NCI-H1105 treated with DMSO at 0.1 percent for 48 hours (cell line): Measurements from ENCODE around the gene TCAF1.
"Not testable (repeated sequence)": the region's sequence is repeated elsewhere in the genome, so short reads cannot be mapped to it uniquely, and the experiment has no call there.

Source experiments
- DNase-seq: peaks from one replicate; lab custom pipeline; 2025; lab: John Stamatoyannopoulos, UW

The TCAF1 gene

DNA sequence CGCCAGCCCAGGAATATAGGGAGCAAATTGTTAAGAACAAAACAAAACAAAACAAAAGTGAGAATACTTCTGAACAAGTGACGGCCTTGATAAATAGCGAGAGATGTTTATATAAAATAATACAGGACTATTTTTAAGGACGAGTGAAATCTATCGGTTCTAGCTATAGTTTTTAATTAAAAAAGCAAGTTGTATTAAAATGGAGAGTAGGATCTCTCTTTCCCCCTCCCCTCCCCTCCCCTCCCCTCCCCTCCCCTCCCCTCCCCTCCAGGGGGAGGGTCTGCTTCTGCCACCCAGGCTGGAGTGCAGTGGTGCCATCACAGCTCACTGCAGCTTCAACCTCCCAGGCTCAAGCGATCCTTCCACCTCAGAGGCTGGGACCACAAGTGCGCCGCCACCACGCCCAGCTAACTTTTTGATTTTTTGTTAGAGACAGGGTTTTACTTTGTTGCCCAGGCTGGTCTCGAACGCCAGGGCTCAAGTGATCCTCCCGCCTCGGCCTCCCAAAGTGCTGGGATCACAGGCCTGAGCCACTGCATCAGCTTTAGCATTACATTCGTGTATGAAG, 440 bp upstream of the TCAF1 start:
- DNase-seq, result no peak

DNA sequence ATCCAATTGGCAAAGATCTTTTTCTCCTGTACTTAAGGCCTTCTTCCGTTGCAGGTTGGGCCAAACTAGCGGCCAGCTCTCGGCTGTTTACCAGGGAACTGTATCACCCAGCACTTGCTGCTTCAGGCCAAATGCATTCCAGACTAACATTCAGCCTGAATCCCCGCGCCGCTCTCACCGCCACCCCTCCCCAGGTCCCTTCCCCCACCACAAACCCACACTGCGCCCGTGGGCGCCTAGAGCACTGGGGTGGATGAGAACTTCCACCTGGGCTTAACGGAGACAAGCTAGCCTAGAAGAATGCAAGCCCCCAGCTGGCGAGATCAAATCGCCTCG, 676 bp downstream of the TCAF1 start:
- peak; percentile 53 for DNase-seq

GRCh38 chr7:143900230-143900766, 1.7 kb downstream of the TCAF1 start:
- no peak for DNase-seq

GRCh38 chr7:143898810-143899209, 3.2 kb downstream of the TCAF1 start:
- DNase-seq, result no peak

GRCh38 chr7:143896667-143897066, 5.3 kb downstream of the TCAF1 start:
- no peak for DNase-seq

GRCh38 chr7:143892527-143893300, 9.3 kb downstream of the TCAF1 start:
- no peak for DNase-seq

GRCh38 chr7:143891457-143891856, 10.5 kb downstream of the TCAF1 start:
- no peak for DNase-seq

- DNase-seq, result no peak
Observed at GRCh38 chr7:143890558-143890957, 11.4 kb downstream of the TCAF1 start.

GRCh38 chr7:143889068-143889467, 12.9 kb downstream of the TCAF1 start:
- DNase-seq, result no peak

- no peak for DNase-seq
Observed at GRCh38 chr7:143886826-143887477, 15.0 kb downstream of the TCAF1 start.

DNA sequence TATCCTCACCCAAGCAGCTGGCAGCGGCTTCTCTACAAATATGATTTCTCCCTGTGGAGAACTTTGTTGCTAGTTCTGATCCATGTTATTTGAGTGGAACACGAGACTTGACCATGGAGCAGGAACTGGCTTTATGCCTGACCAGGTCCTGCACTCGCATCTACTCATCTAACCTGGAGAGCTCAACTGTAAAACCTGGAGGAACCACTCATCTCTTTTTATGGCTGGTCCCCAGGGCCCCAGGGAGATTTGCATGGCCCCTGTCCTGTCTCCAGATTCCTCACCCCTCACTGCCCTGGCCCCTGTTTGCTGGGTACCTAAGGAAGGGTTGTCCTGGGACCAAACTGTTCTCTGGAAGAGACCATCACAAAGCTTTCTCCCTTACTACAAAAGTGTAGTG, 16.0 kb downstream of the TCAF1 start:
- no peak for DNase-seq

DNA sequence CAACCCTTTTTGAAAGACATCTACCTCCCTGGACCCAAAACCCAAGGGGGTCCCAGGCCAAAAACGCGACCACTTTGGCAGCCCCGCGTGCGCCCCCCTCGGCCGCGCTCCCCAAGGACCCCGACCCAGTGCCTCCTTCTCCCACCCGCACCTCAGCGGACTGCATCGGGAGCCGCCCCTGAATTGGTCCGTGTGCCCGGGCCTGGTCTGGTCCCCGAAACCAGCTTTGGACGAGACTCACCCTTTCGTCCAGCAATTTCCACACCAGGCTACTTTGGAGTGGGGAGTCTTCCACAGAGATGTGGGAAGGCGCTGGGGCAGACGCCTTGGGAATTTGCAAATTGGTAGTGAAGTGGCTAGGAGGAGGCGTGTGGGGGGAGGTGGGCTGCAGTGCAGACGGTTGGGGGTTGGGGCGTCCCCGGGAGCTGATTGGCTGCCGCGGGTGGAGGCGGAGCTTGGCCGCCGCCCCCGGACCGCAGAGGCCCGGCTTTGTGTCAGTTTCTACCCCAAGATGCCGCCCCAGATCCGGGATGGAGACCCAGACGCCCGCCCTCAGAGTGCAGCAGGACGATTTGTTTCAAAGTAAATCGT, 16.9 kb downstream of the TCAF1 start:
- no peak for DNase-seq

GRCh38 chr7:143884241-143884968, 17.6 kb downstream of the TCAF1 start:
- DNase-seq, result no peak

DNA sequence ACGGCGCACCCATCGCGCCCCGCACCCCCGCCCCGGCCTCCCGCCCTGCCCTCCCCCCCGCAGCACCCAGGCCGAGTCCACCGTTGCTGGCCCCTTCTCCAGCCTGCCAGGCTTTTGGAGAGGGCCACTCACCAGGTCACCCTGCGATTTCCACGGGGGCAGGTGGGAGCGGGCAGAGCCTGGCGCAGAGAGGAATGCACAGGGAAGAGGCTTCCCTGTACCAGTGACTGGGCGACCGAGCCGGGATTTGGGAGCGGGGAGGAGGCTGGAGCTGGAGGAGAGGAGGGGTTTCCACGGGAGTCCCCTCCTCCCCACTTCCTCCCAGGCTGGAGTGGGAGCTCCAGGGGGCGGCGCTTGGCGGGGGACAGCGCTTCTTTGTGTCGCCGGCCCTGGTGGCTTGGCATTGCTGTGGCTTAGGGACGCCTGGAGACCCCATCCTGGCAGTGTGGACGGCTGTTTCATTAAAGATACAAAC, 19.3 kb downstream of the TCAF1 start:
- DNase-seq, result peak; percentile 87

DNA sequence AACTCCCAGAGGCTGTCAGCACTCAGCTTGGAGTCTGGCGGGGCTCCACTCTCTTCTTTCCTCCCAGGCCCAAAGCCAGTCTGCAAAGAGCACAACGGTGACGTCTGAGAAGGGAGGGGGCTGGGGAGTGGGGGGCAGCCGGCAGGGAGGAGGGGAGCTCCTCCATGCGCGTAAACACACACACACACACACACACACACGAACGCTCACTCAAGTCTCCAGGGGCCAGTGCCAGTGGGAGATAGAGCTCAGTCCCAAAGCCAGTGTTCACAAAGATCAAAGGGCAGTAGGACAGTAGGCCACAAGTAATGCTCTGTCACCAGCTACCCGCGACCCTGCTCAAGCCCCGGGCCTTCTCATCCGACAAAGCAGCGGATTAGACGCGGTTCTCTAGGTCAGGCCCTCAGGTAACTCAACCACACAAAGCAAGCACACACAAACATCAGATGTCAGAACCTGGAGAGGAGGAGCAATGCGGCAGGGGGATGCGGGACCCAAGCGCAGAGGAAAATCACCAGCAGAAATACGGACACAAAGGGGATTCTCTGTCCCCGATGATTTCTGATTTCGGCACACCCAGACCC, 19.9 kb downstream of the TCAF1 start:
- DNase-seq, result peak; percentile 67

GRCh38 chr7:143878884-143879283, 23.1 kb downstream of the TCAF1 start:
- no peak for DNase-seq

DNA sequence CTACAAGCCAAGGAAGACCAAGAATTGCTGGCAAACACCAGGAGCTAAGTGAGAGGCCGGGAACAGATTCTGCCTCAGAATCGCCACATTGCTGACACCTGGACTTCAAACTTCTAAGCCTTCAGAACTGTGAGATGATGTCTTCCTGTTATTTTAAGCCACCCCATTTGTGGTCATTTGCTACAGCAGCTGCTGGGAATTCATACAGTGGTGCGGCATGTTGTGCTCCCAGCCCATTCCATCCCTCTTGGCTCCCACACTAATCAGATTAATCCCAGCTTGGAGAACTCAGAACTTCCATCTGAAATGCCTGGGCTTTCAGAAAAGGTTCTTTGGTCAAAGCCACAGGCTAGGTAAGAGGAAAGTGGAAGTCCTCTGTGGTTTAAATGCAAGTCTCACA, 24.9 kb downstream of the TCAF1 start:
- DNase-seq, result no peak

- DNase-seq, result no peak
Observed at GRCh38 chr7:143876218-143876617, 25.8 kb downstream of the TCAF1 start.

- DNase-seq, result not testable (repeated sequence)
Observed at GRCh38 chr7:143873242-143873641, 28.7 kb downstream of the TCAF1 start.

- not testable (repeated sequence) for DNase-seq
Observed at GRCh38 chr7:143871534-143871933, 30.4 kb downstream of the TCAF1 start.

DNA sequence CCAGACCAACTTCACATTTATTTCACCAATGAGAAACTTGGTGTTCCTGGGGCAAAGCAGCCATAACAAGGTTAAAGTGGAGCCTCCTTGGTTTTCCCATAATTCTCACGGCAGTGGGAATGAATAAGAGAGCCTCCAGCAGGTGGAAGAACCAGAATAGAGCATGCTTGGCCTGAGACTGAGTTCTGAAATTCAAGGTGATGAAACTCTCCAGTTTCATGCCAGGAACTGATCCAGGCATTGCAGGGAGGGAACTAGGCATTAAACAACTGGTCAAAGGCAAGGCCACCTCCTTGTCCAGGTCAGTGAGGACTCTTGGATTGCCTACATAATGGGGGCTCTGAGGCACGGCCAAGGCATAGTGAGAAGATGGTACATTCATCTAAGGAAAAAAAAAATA, 44.0 kb downstream of the TCAF1 start:
- not testable (repeated sequence) for DNase-seq

GRCh38 chr7:143855443-143855842, 46.5 kb downstream of the TCAF1 start:
- DNase-seq, result not testable (repeated sequence)
